ENCODE data around the gene KIAA1217.

The KIAA1217 gene

DNA sequence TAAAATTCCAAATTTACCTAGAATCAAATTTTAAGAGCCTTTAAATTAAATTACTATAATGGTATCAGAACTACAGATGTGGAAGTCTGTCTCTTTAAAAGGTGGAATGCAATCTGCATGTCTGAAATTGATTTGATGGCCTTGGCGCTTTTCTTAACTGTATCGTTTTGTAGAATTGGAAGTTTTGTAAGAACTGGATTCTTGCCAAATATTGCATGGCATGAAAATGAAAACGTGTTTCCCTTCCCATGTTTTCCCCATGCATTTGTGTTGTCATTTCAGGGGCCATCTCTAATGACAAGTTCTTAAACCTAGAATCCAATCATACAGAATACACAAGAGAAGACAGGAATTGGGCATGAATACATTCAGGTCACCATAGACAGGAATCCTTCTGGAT lies 162.5 kb downstream of the KIAA1217 start:
- H3K27ac ChIP-seq (ENCODE audit: low read length): no peak overlapping the region
- H3K4me3 ChIP-seq (ENCODE audit: low read length): no peak overlapping the region
- no peaks in the 10 kb centered on the region for H3K79me2 ChIP-seq (ENCODE audit: low read length)
- TF ChIP-seq, protein P1, sequence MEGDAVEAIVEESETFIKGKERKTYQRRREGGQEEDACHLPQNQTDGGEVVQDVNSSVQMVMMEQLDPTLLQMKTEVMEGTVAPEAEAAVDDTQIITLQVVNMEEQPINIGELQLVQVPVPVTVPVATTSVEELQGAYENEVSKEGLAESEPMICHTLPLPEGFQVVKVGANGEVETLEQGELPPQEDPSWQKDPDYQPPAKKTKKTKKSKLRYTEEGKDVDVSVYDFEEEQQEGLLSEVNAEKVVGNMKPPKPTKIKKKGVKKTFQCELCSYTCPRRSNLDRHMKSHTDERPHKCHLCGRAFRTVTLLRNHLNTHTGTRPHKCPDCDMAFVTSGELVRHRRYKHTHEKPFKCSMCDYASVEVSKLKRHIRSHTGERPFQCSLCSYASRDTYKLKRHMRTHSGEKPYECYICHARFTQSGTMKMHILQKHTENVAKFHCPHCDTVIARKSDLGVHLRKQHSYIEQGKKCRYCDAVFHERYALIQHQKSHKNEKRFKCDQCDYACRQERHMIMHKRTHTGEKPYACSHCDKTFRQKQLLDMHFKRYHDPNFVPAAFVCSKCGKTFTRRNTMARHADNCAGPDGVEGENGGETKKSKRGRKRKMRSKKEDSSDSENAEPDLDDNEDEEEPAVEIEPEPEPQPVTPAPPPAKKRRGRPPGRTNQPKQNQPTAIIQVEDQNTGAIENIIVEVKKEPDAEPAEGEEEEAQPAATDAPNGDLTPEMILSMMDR (IDR thresholded peaks at IDR 0.05; ENCODE audit: low read depth, low read length): no peak
- TF ChIP-seq EZH2phosphoT487 (IDR thresholded peaks at IDR 0.05; ENCODE audit: low read depth): no peak
- no peaks in the 10 kb centered on the region for H3K27me3 ChIP-seq (ENCODE audit: low read depth, low read length)
- no peaks in the 10 kb centered on the region for H3K4me1 ChIP-seq (ENCODE audit: low read length)
- H4K20me1 ChIP-seq (ENCODE audit: insufficient read depth, low read length): no peaks in the 10 kb centered on the region
- no peak overlapping the region for H2AFZ ChIP-seq (ENCODE audit: low read depth, low read length)
- no peaks in the 10 kb centered on the region for H3K36me3 ChIP-seq (replicated peaks; ENCODE audit: low read depth, low read length)
- no peak overlapping the region for H3K9ac ChIP-seq (ENCODE audit: low read length)
- no peak overlapping the region for H3K4me2 ChIP-seq (ENCODE audit: low read length)
- no peaks in the 10 kb centered on the region for H3K9me3 ChIP-seq (ENCODE audit: insufficient read depth, low read length)

GRCh38 chr10:24374134-24374915 lies 165.4 kb downstream of the KIAA1217 start:
- Histone ChIP-seq H3K79me2 (ENCODE audit: low read length) (no peaks in the 10 kb centered on the region), H3K9me3 (ENCODE audit: insufficient read depth, low read length) (no peaks in the 10 kb centered on the region)
- no peak for TF ChIP-seq EZH2phosphoT487 (IDR thresholded peaks at IDR 0.05; ENCODE audit: low read depth)
- TF ChIP-seq, protein P1 (IDR thresholded peaks at IDR 0.05; ENCODE audit: low read depth, low read length): no peak

GRCh38 chr10:24375510-24375909 lies 166.6 kb downstream of the KIAA1217 start:
- Histone ChIP-seq H3K36me3 (replicated peaks; ENCODE audit: low read depth, low read length) (no peaks in the 10 kb centered on the region), H3K79me2 (ENCODE audit: low read length) (no peaks in the 10 kb centered on the region)

More at GRCh38 chr10:24374134-24374915, 165.4 kb downstream of the KIAA1217 start:
- no peaks in the 10 kb centered on the region for H4K20me1 ChIP-seq (ENCODE audit: insufficient read depth, low read length)
- no peak overlapping the region for H3K9ac ChIP-seq (ENCODE audit: low read length)
- no peaks in the 10 kb centered on the region for H3K36me3 ChIP-seq (replicated peaks; ENCODE audit: low read depth, low read length)
- no peak overlapping the region for H3K27ac ChIP-seq (ENCODE audit: low read length)
- no peak overlapping the region for H2AFZ ChIP-seq (ENCODE audit: low read depth, low read length)
- no peak overlapping the region for H3K4me3 ChIP-seq (ENCODE audit: low read length)
- H3K4me2 ChIP-seq (ENCODE audit: low read length): no peak overlapping the region
- peaks cover 11% of the 10 kb centered on the region for H3K4me1 ChIP-seq (ENCODE audit: low read length)
- H3K27me3 ChIP-seq (ENCODE audit: low read depth, low read length): no peaks in the 10 kb centered on the region

GRCh38 chr10:24376731-24377130 lies 167.8 kb downstream of the KIAA1217 start:
- Histone ChIP-seq H3K36me3 (replicated peaks; ENCODE audit: low read depth, low read length) (no peaks in the 10 kb centered on the region), H3K9ac (ENCODE audit: low read length) (no peak overlapping the region), H3K4me3 (ENCODE audit: low read length) (no peak overlapping the region), H3K4me1 (ENCODE audit: low read length) (peaks cover 28% of the 10 kb centered on the region), H3K4me2 (ENCODE audit: low read length) (no peak overlapping the region), H3K9me3 (ENCODE audit: insufficient read depth, low read length) (no peaks in the 10 kb centered on the region), H2AFZ (ENCODE audit: low read depth, low read length) (no peak overlapping the region), H3K27ac (ENCODE audit: low read length) (no peak overlapping the region), H3K79me2 (ENCODE audit: low read length) (no peaks in the 10 kb centered on the region), H4K20me1 (ENCODE audit: insufficient read depth, low read length) (no peaks in the 10 kb centered on the region), H3K27me3 (ENCODE audit: low read depth, low read length) (no peaks in the 10 kb centered on the region)
- TF ChIP-seq, protein P1 (IDR thresholded peaks at IDR 0.05; ENCODE audit: low read depth, low read length): no peak
- TF ChIP-seq EZH2phosphoT487 (IDR thresholded peaks at IDR 0.05; ENCODE audit: low read depth): no peak

More at GRCh38 chr10:24375510-24375909, 166.6 kb downstream of the KIAA1217 start:
- no peak overlapping the region for H3K9ac ChIP-seq (ENCODE audit: low read length)
- H3K4me1 ChIP-seq (ENCODE audit: low read length): peaks cover 16% of the 10 kb centered on the region
- no peak overlapping the region for H3K4me2 ChIP-seq (ENCODE audit: low read length)
- no peak for TF ChIP-seq EZH2phosphoT487 (IDR thresholded peaks at IDR 0.05; ENCODE audit: low read depth)
- TF ChIP-seq, protein P1 (IDR thresholded peaks at IDR 0.05; ENCODE audit: low read depth, low read length): no peak
- H3K9me3 ChIP-seq (ENCODE audit: insufficient read depth, low read length): no peaks in the 10 kb centered on the region
- H3K27ac ChIP-seq (ENCODE audit: low read length): no peak overlapping the region
- H4K20me1 ChIP-seq (ENCODE audit: insufficient read depth, low read length): no peaks in the 10 kb centered on the region
- H2AFZ ChIP-seq (ENCODE audit: low read depth, low read length): no peak overlapping the region
- no peaks in the 10 kb centered on the region for H3K27me3 ChIP-seq (ENCODE audit: low read depth, low read length)
- no peak overlapping the region for H3K4me3 ChIP-seq (ENCODE audit: low read length)
